IMR-90 (cell line): ENCODE measurements around the gene PCYT1A. TPM values are rescaled to one million over a fixed set of nuclear protein-coding genes. Genes with fewer than 3 reads are reported as not detected.

Experiments
- ATAC-seq: fragments of 200-7000 bp; cut with Tn5 transposase; 2 replicates; pipeline ENCODE4 v1.9.1; 2020; ENCODE audit warnings: low read depth, mild to moderate bottlenecking, moderate library complexity
- BruUV-seq: library from RNA; stranded (reverse); fragments of 400-500 nt; replicated peaks from 2 replicates; lab custom pipeline; 2021; lab: Mats Ljungman, UMichigan
- CTCF ChIA-PET: fragments of 300-600 bp; formaldehyde crosslinking; extraction: SDS; loops from one replicate; lab custom pipeline; 2021; ENCODE audit warnings: antibody characterized with exemption; lab: Yijun Ruan, JAX
- POLR2A ChIA-PET: fragments of 300-600 bp; sonication (Branson Sonifier 250); formaldehyde crosslinking; loops from one replicate; lab custom pipeline; 2022; ENCODE audit warnings: antibody characterized with exemption; ENCODE audit not compliant: unreplicated experiment; lab: Charles Lee
- DNase-seq: peaks from one replicate; pipeline ENCODE4 v3.0.0; 2013
- H2AFZ ChIP-seq: replicated peaks from 2 replicates; pipeline ENCODE3; 2013; ENCODE audit warnings: low read length, mild to moderate bottlenecking; ENCODE audit not compliant: poor library complexity
- H2AK5ac ChIP-seq: 2 replicates; pipeline ENCODE4 v1.6.1; 2013; ENCODE audit warnings: low read depth, low read length, inconsistent platforms
- H2AK9ac ChIP-seq: replicated peaks from 2 replicates; pipeline ENCODE3; 2013; ENCODE audit warnings: mild to moderate bottlenecking, low read depth, low read length, moderate library complexity; ENCODE audit not compliant: poor library complexity
- H2BK120ac ChIP-seq: 2 replicates; pipeline ENCODE4 v1.6.1; 2013; ENCODE audit warnings: low read depth, low read length, inconsistent platforms
- H2BK15ac ChIP-seq: 3 replicates; pipeline ENCODE4 v1.6.1; 2013; ENCODE audit warnings: low read depth, low read length, inconsistent platforms
- H2BK20ac ChIP-seq: 2 replicates; pipeline ENCODE4 v1.6.1; 2013; ENCODE audit warnings: low read depth, mild to moderate bottlenecking, inconsistent platforms, low read length, moderate library complexity
- H2BK5ac ChIP-seq: 2 replicates; pipeline ENCODE4 v1.6.1; 2013; ENCODE audit warnings: mild to moderate bottlenecking, low read depth, low read length, inconsistent platforms; ENCODE audit not compliant: poor library complexity, severe bottlenecking
- H3K14ac ChIP-seq: replicated peaks from 2 replicates; pipeline ENCODE4 v1.6.1; 2013; ENCODE audit warnings: low read depth, low read length, inconsistent platforms
- H3K18ac ChIP-seq: 2 replicates; pipeline ENCODE4 v1.6.1; 2013; ENCODE audit warnings: low read depth, low read length, control low read depth
- H3K23ac ChIP-seq: 2 replicates; pipeline ENCODE4 v1.6.1; 2013; ENCODE audit warnings: low read depth, low read length, inconsistent platforms
- H3K27ac ChIP-seq: 2 replicates; pipeline ENCODE4 v1.5.1; 2013; ENCODE audit warnings: mild to moderate bottlenecking, control low read depth, low read length; ENCODE audit not compliant: insufficient read depth
- H3K27me3 ChIP-seq: 2 replicates; pipeline ENCODE4 v1.6.1; 2013; ENCODE audit warnings: low read length; ENCODE audit not compliant: control insufficient read depth, insufficient read depth
- H3K36me3 ChIP-seq: 2 replicates; pipeline ENCODE4 v1.6.1; 2013; ENCODE audit warnings: low read length, mixed read lengths; ENCODE audit not compliant: control insufficient read depth, insufficient read depth
- H3K4ac ChIP-seq: 2 replicates; pipeline ENCODE4 v1.6.1; 2013; ENCODE audit warnings: low read depth, low read length, inconsistent platforms
- H3K4me1 ChIP-seq: 2 replicates; pipeline ENCODE4 v1.6.1; 2013; ENCODE audit warnings: low read length, mixed read lengths; ENCODE audit not compliant: control insufficient read depth, insufficient read depth
- H3K4me2 ChIP-seq: 2 replicates; pipeline ENCODE4 v1.6.1; 2013; ENCODE audit warnings: low read depth, mild to moderate bottlenecking, control low read depth, low read length, moderate library complexity
- H3K4me3 ChIP-seq: 2 replicates; pipeline ENCODE4 v1.5.1; 2013; ENCODE audit warnings: low read depth, mild to moderate bottlenecking, control low read depth, low read length, moderate library complexity; ENCODE audit not compliant: insufficient read depth
- H3K56ac ChIP-seq: 2 replicates; pipeline ENCODE4 v1.6.1; 2013; ENCODE audit warnings: low read length, inconsistent platforms; ENCODE audit not compliant: insufficient read depth; ENCODE audit errors: extremely low read depth
- H3K79me1 ChIP-seq, 2 experiments: 2 replicates each; pipeline ENCODE4 v1.6.1; 2013; ENCODE audit warnings: low read length in 2 of 2, inconsistent platforms in 1 of 2, low read depth in 1 of 2
- H3K9ac ChIP-seq: 2 replicates; pipeline ENCODE4 v1.6.1; 2013; ENCODE audit warnings: low read depth, low read length, control low read depth
- H3K9me1 ChIP-seq: 2 replicates; pipeline ENCODE4 v1.6.1; 2013; ENCODE audit warnings: low read length, inconsistent platforms; ENCODE audit not compliant: insufficient read depth
- H3K9me3 ChIP-seq: 2 replicates; pipeline ENCODE4 v1.6.1; 2013; ENCODE audit warnings: low read length; ENCODE audit not compliant: control insufficient read depth, insufficient read depth
- H4K20me1 ChIP-seq: 2 replicates; pipeline ENCODE4 v1.6.1; 2013; ENCODE audit warnings: low read length, inconsistent platforms; ENCODE audit not compliant: insufficient read depth
- H4K5ac ChIP-seq: 2 replicates; pipeline ENCODE4 v1.6.1; 2013; ENCODE audit warnings: mild to moderate bottlenecking, low read depth, low read length, control low read depth
- H4K8ac ChIP-seq, 2 experiments: 2 replicates each; pipeline ENCODE4 v1.6.1; 2013; ENCODE audit warnings: low read depth in 2 of 2, low read length in 2 of 2, control low read depth in 1 of 2, inconsistent platforms in 1 of 2
- H4K91ac ChIP-seq: 2 replicates; pipeline ENCODE4 v1.6.1; 2013; ENCODE audit warnings: low read depth, low read length, inconsistent platforms; ENCODE audit not compliant: insufficient read depth
- BHLHE40 ChIP-seq: fragments of 150-350 bp; IDR thresholded peaks from 2 replicates; pipeline ENCODE4 v1.6.1; 2016; ENCODE audit warnings: mild to moderate bottlenecking, low read depth, low read length
- CEBPB ChIP-seq: IDR thresholded peaks from 2 replicates; pipeline ENCODE4 v1.6.1; 2012; ENCODE audit warnings: low read depth, low read length, improper control_type of control experiment
- CHD1 ChIP-seq: IDR thresholded peaks from 2 replicates; pipeline ENCODE4 v1.6.1; 2012; ENCODE audit warnings: low read depth, low read length, improper control_type of control experiment
- MAFK ChIP-seq: IDR thresholded peaks from 2 replicates; pipeline ENCODE4 v1.6.1; 2012; ENCODE audit warnings: low read depth, low read length, improper control_type of control experiment
- MAZ ChIP-seq: IDR thresholded peaks from 2 replicates; pipeline ENCODE4 v1.6.1; 2012; ENCODE audit warnings: low read depth, mild to moderate bottlenecking, low read length, improper control_type of control experiment, moderate library complexity, borderline replicate concordance
- MXI1 ChIP-seq: IDR thresholded peaks from 2 replicates; pipeline ENCODE4 v1.6.1; 2012; ENCODE audit warnings: low read depth, mild to moderate bottlenecking, low read length, moderate library complexity, borderline replicate concordance
- NFE2L2 ChIP-seq: fragments of 150-350 bp; IDR thresholded peaks from 2 replicates; pipeline ENCODE4 v1.6.1; 2016; ENCODE audit warnings: low read depth, mild to moderate bottlenecking, low read length
- POLR2A ChIP-seq: IDR thresholded peaks from 2 replicates; pipeline ENCODE4 v1.6.1; 2012; ENCODE audit warnings: mild to moderate bottlenecking, low read depth, low read length
- RAD21 ChIP-seq: IDR thresholded peaks from 2 replicates; pipeline ENCODE4 v1.6.1; 2012; ENCODE audit warnings: low read length, improper control_type of control experiment
- RCOR1 ChIP-seq: IDR thresholded peaks from 2 replicates; pipeline ENCODE4 v1.6.1; 2012; ENCODE audit warnings: mild to moderate bottlenecking, low read length, improper control_type of control experiment; ENCODE audit not compliant: insufficient replicate concordance
- RFX5 ChIP-seq: IDR thresholded peaks from 2 replicates; pipeline ENCODE4 v1.8.0; 2012; ENCODE audit warnings: low read depth, mild to moderate bottlenecking, low read length, moderate library complexity
- SMC3 ChIP-seq: fragments of 150-350 bp; IDR thresholded peaks from 2 replicates; pipeline ENCODE4 v1.6.1; 2016; ENCODE audit warnings: low read depth, mild to moderate bottlenecking, antibody characterized with exemption, low read length, moderate library complexity
- WGBS, 2 experiments: methylation state at CpG; one replicate each; pipeline versions ENCODE4 v1.1.5 to v1.1.7; 2013; ENCODE audit warnings: missing lambda C conversion rate in 2 of 2; ENCODE audit not compliant: insufficient read length in 1 of 2; ENCODE audit errors: extremely low coverage in 2 of 2; 5-methylcytosine and 5-hydroxymethylcytosine counted together
- dilution Hi-C: fragments of 300-500 bp; cut with HindIII; formaldehyde crosslinking; loops from one replicate; pipeline ENCODE4 v1.14.3; 2018; ENCODE audit warnings: low sequenced_read_pairs; ENCODE audit not compliant: unreplicated experiment
- in situ Hi-C: fragments of 300-500 bp; cut with MboI; formaldehyde crosslinking; loops from 3 replicates; pipeline ENCODE4 v1.14.3; 2019; ENCODE audit warnings: low sequenced_read_pairs, inconsistent platforms, mixed read lengths
- intact Hi-C: fragments of 100-400 bp; cut with micrococcal nuclease; formaldehyde crosslinking; loops from 2 replicates; pipeline ENCODE4 v1.10.0; 2022
- polyA plus RNA-seq, 3 experiments: library from polyadenylated mRNA; depleted of rRNA; stranded (reverse); fragments of >200 nt; gene quantifications; 2 replicates each; pipeline ENCODE4 v1.2.3, GENCODE V29; 2012; ENCODE audit warnings: low replicate concordance in 1 of 3
- total RNA-seq: library from RNA; depleted of rRNA; stranded (reverse); fragments of >200 nt; gene quantifications from 2 replicates; pipeline ENCODE4 v1.2.3, GENCODE V29; 2012
- TF ChIP-seq, protein P1 (sequence below): fragments of 150-350 bp; IDR thresholded peaks from 2 replicates; pipeline ENCODE4 v1.6.1; 2016; ENCODE audit warnings: low read depth, mild to moderate bottlenecking, low read length, moderate library complexity, borderline replicate concordance

PCYT1A gene
- total and polyA plus RNA-seq, 2 of the 4 experiments (the other 2 are of a cell fraction), result 62.8 to 127 TPM

DNA sequence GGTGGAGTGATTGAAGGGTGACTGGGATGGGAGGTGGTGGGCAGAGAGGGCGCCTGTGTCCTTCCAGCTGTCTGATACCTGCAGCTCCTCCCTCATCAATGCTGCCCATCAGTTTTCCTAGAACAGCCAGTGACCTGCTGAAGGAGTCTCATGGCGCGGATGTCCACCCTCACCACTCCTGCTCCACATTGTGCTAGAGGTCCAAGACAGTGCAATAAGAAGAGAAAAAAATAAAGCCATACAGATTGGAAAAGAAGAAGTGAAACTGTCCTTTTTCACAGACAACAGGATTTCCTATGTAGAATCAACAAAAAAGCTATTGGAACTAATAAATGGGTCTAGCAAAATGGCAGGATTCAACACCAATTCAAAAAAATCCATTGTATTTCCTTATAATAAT is 83.7 kb downstream of the PCYT1A start:
- Histone ChIP-seq H3K27ac (no peak overlapping the region), H2BK5ac (no peak overlapping the region), H2BK120ac (no peak overlapping the region), H3K9me3 (0 out of 2 replicates have a peak, but pooled peaks cover 1% of the 10 kb centered on the region), H3K14ac (no peak overlapping the region), H2BK15ac (no peak overlapping the region), H3K27me3 (peaks cover 16% of the 10 kb centered on the region), H3K4me1 (peaks cover 3% of the 10 kb centered on the region; the same call in 1 of the 2 replicates), H2AK5ac (no peak overlapping the region), H2AK9ac (no peak overlapping the region), H4K91ac (no peak overlapping the region), H3K18ac (no peak overlapping the region), H4K8ac (no peak overlapping the region), H3K4me2 (no peak overlapping the region), H4K5ac (no peak overlapping the region), H3K4ac (no peak overlapping the region), H3K23ac (no peak overlapping the region), H3K4me3 (no peak overlapping the region), H3K9me1 (no peaks in the 10 kb centered on the region; the same call in 1 of the 2 replicates), H3K36me3 (no peaks in the 10 kb centered on the region), H2AFZ (no peak overlapping the region), H2BK20ac (no peak overlapping the region), H3K79me1 (no peaks in the 10 kb centered on the region), H3K9ac (no peak overlapping the region), H4K20me1 (no peaks in the 10 kb centered on the region), H3K56ac (no peak overlapping the region)
- WGBS, 2 experiments, result no CpG with 5 or more reads among the region's 3 CpGs
- ATAC-seq (no peak), DNase-seq (no peak)
- ChIA-PET POLR2A (no interaction called here), CTCF (no interaction called here)
- dilution Hi-C loops (no loop called here), in situ Hi-C loops (loop anchor here (5.0 kb wide), 1 partner anchor 127 kb away; no protein-coding TSS in a partner anchor), intact Hi-C loops (no loop called here)
- BruUV-seq, result no TSS peak
- TF ChIP-seq MXI1 (no peak), RCOR1 (no peak), CHD1 (no peak), POLR2A (no peak), MAFK (no peak), MAZ (no peak), SMC3 (no peak), BHLHE40 (no peak), CEBPB (no peak), RAD21 (no peak), RFX5 (no peak), NFE2L2 (no peak)
- TF ChIP-seq, protein P1, sequence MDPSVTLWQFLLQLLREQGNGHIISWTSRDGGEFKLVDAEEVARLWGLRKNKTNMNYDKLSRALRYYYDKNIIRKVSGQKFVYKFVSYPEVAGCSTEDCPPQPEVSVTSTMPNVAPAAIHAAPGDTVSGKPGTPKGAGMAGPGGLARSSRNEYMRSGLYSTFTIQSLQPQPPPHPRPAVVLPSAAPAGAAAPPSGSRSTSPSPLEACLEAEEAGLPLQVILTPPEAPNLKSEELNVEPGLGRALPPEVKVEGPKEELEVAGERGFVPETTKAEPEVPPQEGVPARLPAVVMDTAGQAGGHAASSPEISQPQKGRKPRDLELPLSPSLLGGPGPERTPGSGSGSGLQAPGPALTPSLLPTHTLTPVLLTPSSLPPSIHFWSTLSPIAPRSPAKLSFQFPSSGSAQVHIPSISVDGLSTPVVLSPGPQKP, result no peak
